Fibroblast of mammary gland (primary cell): ENCODE data around the gene GARRE1.
A peak's percentile ranks its signal among the peaks of the same experiment; 100 is the strongest.

Source experiments
- DNase-seq: peaks from one replicate; pipeline ENCODE4 v3.0.0-alpha.2; 2010; ENCODE audit warnings: low read depth
- H3K4me3 ChIP-seq: 2 replicates; pipeline ENCODE4 v1.5.1; 2011; ENCODE audit warnings: low read depth, mild to moderate bottlenecking, low read length, moderate library complexity; ENCODE audit not compliant: control insufficient read depth
- TF ChIP-seq, protein P1 (sequence below): conservative IDR thresholded peaks from 2 replicates; pipeline ENCODE4 v1.5.1; 2011; ENCODE audit warnings: low read depth, low read length, inconsistent platforms; ENCODE audit not compliant: control insufficient read depth, insufficient read depth

Gene GARRE1

DNA sequence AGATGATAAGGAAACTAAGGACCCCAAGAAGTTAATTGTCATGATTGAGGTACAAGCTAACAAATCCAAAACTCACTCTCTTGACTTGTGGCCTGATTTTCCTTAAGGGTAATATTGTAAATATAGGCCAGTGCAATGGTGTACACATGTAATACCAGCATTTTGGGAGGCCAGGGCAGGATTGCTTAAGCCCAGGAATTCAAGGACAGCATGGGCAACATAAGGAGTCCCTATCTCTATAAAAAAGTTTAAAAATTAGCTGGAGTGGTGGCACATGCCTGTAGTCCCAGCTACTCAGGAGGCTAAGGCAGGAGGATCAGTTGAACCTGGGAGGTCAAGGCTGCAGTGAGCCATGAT is 28.7 kb upstream of the GARRE1 start:
- no peak overlapping the region for H3K4me3 ChIP-seq
- DNase-seq: no peak

DNA sequence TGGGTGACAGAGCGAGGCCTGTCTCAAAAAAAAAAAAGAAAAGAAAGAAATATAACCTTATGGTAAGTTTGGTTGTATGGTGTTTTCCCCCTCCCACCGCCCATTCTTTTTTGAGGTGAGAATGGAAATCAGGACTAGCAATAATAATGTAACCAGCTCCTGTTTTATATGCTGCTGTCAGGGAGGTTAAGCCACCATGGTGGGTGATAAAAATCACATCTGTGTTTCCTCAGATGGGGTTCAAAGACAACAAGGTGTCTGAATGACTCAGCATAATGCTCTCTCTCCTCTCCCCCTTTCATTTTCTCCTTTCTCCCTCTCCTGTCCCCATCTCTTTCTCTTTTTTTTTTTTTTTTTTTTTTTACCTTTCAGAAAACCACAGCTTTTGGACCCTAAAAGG is 28.3 kb upstream of the GARRE1 start:
- TF ChIP-seq, protein P1, sequence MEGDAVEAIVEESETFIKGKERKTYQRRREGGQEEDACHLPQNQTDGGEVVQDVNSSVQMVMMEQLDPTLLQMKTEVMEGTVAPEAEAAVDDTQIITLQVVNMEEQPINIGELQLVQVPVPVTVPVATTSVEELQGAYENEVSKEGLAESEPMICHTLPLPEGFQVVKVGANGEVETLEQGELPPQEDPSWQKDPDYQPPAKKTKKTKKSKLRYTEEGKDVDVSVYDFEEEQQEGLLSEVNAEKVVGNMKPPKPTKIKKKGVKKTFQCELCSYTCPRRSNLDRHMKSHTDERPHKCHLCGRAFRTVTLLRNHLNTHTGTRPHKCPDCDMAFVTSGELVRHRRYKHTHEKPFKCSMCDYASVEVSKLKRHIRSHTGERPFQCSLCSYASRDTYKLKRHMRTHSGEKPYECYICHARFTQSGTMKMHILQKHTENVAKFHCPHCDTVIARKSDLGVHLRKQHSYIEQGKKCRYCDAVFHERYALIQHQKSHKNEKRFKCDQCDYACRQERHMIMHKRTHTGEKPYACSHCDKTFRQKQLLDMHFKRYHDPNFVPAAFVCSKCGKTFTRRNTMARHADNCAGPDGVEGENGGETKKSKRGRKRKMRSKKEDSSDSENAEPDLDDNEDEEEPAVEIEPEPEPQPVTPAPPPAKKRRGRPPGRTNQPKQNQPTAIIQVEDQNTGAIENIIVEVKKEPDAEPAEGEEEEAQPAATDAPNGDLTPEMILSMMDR: no peak
- H3K4me3 ChIP-seq: no peak overlapping the region
- no peak for DNase-seq

More for the DNA sequence above, 28.7 kb upstream of the GARRE1 start:
- TF ChIP-seq, protein P1: no peak

DNA sequence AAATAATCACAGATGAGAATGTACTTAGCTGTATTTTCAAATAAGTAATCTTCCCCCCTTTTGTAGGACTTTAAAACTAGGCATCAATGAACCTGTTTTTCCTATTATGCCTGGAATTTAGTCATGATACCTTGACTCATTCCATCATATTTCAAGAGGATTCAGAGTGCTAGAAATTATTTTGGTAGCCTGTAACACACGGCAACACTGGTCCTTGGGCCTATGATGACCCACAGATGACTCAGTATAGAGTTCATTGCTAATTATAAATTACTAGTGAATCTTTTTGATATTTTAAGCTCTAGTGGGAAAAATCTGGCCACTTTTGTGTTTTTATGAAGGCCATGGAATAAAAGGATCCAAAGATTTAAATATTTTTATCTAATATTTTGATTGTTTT is 26.0 kb upstream of the GARRE1 start:
- TF ChIP-seq, protein P1: no peak
- no peak overlapping the region for H3K4me3 ChIP-seq
- peak; percentile 46 for DNase-seq

DNA sequence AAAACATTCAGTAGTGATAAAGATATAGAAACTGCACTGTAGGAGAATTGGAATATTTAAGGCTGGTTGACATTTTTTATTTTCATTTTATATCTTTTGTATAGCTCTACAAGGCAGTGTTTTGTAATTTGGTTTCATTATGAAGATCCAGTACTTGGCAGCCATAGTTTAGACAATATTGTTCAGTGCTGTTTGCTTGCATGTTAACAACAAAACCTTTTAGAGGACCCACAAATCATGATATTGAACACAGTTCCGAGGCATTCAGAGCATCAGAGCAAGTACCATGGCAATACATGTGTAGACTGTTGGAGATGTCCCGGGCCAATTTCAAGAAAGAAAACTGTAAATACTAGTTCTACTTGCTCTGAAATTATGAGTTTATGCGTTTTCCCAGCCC is 25.6 kb upstream of the GARRE1 start:
- H3K4me3 ChIP-seq: no peak overlapping the region
- DNase-seq: no peak
- TF ChIP-seq, protein P1: no peak

DNA sequence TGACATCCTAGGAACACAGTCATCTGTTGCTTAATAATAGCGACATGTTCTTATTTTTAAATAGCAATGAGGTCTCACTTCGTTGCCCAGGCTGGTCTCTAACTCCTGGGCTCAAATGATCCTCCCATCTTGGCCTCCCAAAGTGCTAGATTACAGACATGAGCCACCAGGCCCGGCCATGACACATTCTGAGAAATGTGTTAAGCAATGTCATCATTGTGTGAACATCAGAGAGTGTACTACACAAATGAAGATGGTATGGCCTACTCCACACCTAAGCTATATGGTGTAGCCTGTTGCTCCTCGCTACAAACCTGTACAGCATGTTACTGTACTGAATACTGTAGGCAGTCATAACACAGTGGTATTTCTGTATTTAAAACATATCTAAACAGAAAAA is 24.6 kb upstream of the GARRE1 start:
- DNase-seq: no peak
- TF ChIP-seq, protein P1: no peak
- H3K4me3 ChIP-seq: no peak overlapping the region

DNA sequence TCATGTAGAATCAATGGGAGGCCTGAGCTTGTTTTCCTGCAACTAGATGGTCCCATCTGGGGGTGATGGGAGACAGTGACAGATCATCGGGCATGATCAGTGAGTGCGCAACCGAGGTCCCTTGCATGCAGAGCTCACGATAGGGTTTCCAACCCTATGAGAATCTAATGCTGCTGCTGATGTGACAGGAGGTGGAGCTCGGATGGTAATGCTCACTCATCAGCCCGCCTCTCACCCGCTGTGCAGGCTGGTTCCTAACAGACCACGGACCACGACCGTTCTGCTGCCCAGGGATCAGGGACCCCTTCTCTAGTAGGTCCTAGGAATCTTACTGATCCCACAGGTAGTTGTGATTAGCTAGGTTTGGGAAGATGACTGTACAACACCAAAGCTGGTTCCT is 23.5 kb upstream of the GARRE1 start:
- no peak for DNase-seq
- TF ChIP-seq, protein P1: no peak
- no peak overlapping the region for H3K4me3 ChIP-seq

DNA sequence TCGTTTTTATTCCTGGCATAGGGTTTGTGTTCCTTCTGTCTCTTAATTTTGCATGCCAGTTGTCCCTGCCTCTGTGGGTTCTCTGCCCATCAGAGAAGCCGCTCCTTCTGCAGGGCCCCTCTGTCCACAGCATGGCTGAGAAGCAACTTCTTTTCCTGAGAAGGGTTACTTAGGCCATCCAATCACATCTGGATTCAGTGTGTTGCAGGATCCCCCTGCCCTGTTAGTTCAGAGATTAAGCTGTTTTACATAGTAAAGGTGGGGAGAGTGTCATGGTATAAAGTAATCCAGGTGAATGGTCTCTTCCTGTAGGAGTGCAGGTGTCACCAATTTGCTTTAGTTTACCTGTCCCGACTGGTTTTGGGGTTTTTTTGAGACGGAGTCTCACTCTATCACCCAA is 22.9 kb upstream of the GARRE1 start:
- no peak overlapping the region for H3K4me3 ChIP-seq
- TF ChIP-seq, protein P1: no peak
- no peak for DNase-seq
